Esophagus muscularis mucosa (tissue), 4 donors: ENCODE measurements around the gene GRIP1. TPM values are rescaled to one million over a fixed set of nuclear protein-coding genes. Genes with fewer than 3 reads are reported as not detected.

Source experiments
- DNase-seq: peaks from one replicate; pipeline ENCODE4 v3.0.0-alpha.2; 2017; ENCODE audit errors: extremely low spot score
- H3K27ac ChIP-seq, 4 donors: fragments of 200-600 bp; sonication (generic); replicated peaks in 1 of 4; 1 replicate in 3 of 4; 2 replicates in 1 of 4; pipeline ENCODE4 v1.5.1; 2016 to 2019; ENCODE audit warnings: mild to moderate bottlenecking in 1 of 4
- H3K27me3 ChIP-seq, 4 donors: fragments of 200-600 bp; sonication (generic); one replicate each; pipeline versions ENCODE4 v1.5.1 to v1.6.0; 2016 to 2019
- H3K36me3 ChIP-seq, 4 donors: fragments of 200-600 bp; sonication (generic); one replicate each; pipeline ENCODE4 v1.5.1; 2016 to 2019
- H3K4me1 ChIP-seq, 4 donors: fragments of 200-600 bp; sonication (generic); one replicate each; pipeline ENCODE4 v1.5.1; 2016 to 2019
- H3K4me3 ChIP-seq, 4 donors: fragments of 200-600 bp; sonication (generic); 1 replicate in 2 of 4; 2 replicates in 2 of 4; pipeline ENCODE4 v1.5.1; 2016 to 2019; ENCODE audit warnings: mild to moderate bottlenecking in 4 of 4, moderate library complexity in 1 of 4
- H3K9me3 ChIP-seq, 4 donors: fragments of 200-600 bp; sonication (generic); 1 replicate in 3 of 4; 2 replicates in 1 of 4; pipeline ENCODE4 v1.5.1; 2016 to 2019
- CTCF ChIP-seq, 3 experiments: fragments of 200-600 bp in 2 of 3; fragments of 450-650 bp in 1 of 3; sonication (generic) in 2 of 3; IDR thresholded peaks; one replicate each; pipeline ENCODE4 v1.5.1; 2017 to 2019; ENCODE audit warnings: antibody characterized with exemption in 3 of 3, mild to moderate bottlenecking in 2 of 3, moderate library complexity in 1 of 3
- EP300 ChIP-seq: sonication (generic); formaldehyde crosslinking; IDR thresholded peaks from one replicate; pipeline ENCODE4 v1.6.1; 2017; ENCODE audit warnings: antibody characterized with exemption
- POLR2A ChIP-seq: fragments of 450-650 bp; IDR thresholded peaks from one replicate; pipeline ENCODE4 v1.6.1; 2017; ENCODE audit warnings: antibody characterized with exemption, moderate library complexity, mild to moderate bottlenecking, low read depth
- POLR2AphosphoS5 ChIP-seq, 2 donors: sonication (generic); formaldehyde crosslinking; IDR thresholded peaks; one replicate each; pipeline ENCODE4 v1.6.1; 2017; ENCODE audit warnings: antibody characterized with exemption in 2 of 2
- WGBS: methylation state at CpG from one replicate; pipeline ENCODE4 v1.1.5; 2018; 5-methylcytosine and 5-hydroxymethylcytosine counted together
- intact Hi-C: fragments of 100-400 bp; cut with DNase I; formaldehyde crosslinking; loops from one replicate; pipeline ENCODE4 v1.15.1; 2023
- total RNA-seq, 4 donors: library from RNA; depleted of rRNA; stranded (reverse); fragments of >200 nt; gene quantifications; one replicate each; pipeline versions ENCODE4 v1.1.0 to v1.2.1, GENCODE V29; 2016

GRIP1 gene
- total RNA-seq, 4 donors from 2014 or later: 12.5 to 15.2 (median 13.6) TPM

GRCh38 chr12:66666481-66666880, 12.4 kb downstream of the GRIP1 start:
- Histone ChIP-seq H3K27me3 (no peaks in the 10 kb centered on the region), H3K36me3 (no peaks in the 10 kb centered on the region), H3K4me1 (peaks cover 0 to 14% (median 6%) of the 10 kb centered on the region in 4 donors), H3K27ac (no peak overlapping the region), H3K4me3 (no peak overlapping the region), H3K9me3 (no peaks in the 10 kb centered on the region)
- DNase-seq: no peak
- WGBS: 95% methylated on average over 1 of the region's 1 CpG
- intact Hi-C loops: no loop called here
- TF ChIP-seq CTCF (IDR thresholded peaks at IDR 0.05) (no peak), POLR2AphosphoS5 (IDR thresholded peaks at IDR 0.05) (no peak), EP300 (no peak), POLR2A (no peak)

DNA sequence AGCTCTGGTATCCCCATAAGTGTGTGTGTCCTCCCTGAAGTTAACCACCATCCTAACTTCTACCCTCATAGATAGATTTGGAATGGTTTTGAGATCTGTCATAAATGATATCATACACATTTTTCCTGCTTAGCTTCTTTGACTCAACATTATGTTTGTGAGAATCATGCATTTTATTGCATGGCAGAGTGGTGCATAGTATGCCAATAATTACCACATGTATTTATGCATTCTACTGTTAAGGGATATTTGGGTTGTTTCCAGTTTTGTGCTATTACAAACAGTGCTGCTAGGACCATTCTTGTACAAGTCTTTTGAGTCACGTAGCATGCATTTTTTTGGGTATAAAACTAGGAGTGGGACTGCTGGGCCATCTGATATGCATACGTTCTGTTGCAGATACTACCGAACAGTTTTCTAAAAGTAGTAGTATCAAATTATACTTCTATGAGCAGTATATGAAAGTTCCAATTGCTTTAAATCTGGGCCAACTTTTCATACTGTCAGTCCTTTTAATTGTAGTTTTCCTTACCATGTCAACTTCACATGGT, 13.4 kb downstream of the GRIP1 start:
- no peak overlapping the region for H3K27ac ChIP-seq
- H3K9me3 ChIP-seq: no peaks in the 10 kb centered on the region
- intact Hi-C loops: no loop called here
- H3K36me3 ChIP-seq: no peaks in the 10 kb centered on the region
- no peak overlapping the region for H3K4me3 ChIP-seq
- 91% methylated on average over 3 of the region's 3 CpGs for whole genome bisulfite sequencing
- no peaks in the 10 kb centered on the region for H3K27me3 ChIP-seq
- TF ChIP-seq EP300: no peak
- TF ChIP-seq CTCF (IDR thresholded peaks at IDR 0.05): no peak
- no peak for TF ChIP-seq POLR2AphosphoS5 (IDR thresholded peaks at IDR 0.05)
- TF ChIP-seq POLR2A: no peak
- peaks cover 0 to 14% (median 6%) of the 10 kb centered on the region in 4 donors for H3K4me1 ChIP-seq
- DNase-seq: no peak

GRCh38 chr12:66664076-66664475, 14.8 kb downstream of the GRIP1 start:
- no peaks in the 10 kb centered on the region for H3K27me3 ChIP-seq
- DNase-seq: no peak
- TF ChIP-seq POLR2AphosphoS5 (IDR thresholded peaks at IDR 0.05) (no peak), CTCF (IDR thresholded peaks at IDR 0.05) (no peak), EP300 (no peak), POLR2A (no peak)
- no peaks in the 10 kb centered on the region for H3K9me3 ChIP-seq
- no peaks in the 10 kb centered on the region for H3K36me3 ChIP-seq
- H3K4me3 ChIP-seq: no peak overlapping the region
- no peak overlapping the region for H3K27ac ChIP-seq
- peaks cover 0 to 14% (median 6%) of the 10 kb centered on the region in 4 donors for H3K4me1 ChIP-seq
- intact Hi-C loops: no loop called here
- WGBS: 92% methylated on average over 1 of the region's 1 CpG

- 60% methylated on average over 5 of the region's 5 CpGs for WGBS
These were observed 15.3 kb downstream of the GRIP1 start for GRCh38 chr12:66663611-66664010.

More at GRCh38 chr12:66663611-66664010, 15.3 kb downstream of the GRIP1 start:
- DNase-seq: no peak
- intact Hi-C loops: no loop called here
- Histone ChIP-seq H3K4me3 (no peak overlapping the region), H3K36me3 (no peaks in the 10 kb centered on the region), H3K4me1 (peaks cover 0 to 14% (median 6%) of the 10 kb centered on the region in 4 donors), H3K27me3 (no peaks in the 10 kb centered on the region), H3K9me3 (no peaks in the 10 kb centered on the region), H3K27ac (no peak overlapping the region)
- TF ChIP-seq CTCF (IDR thresholded peaks at IDR 0.05): no peak
- TF ChIP-seq POLR2AphosphoS5 (IDR thresholded peaks at IDR 0.05): no peak
- TF ChIP-seq EP300: no peak
- TF ChIP-seq POLR2A: no peak
